Small intestine (tissue), 7 donors: ENCODE results near the gene GUCY1B1. TPM values are rescaled to one million over a fixed set of nuclear protein-coding genes. Genes with fewer than 3 reads are reported as not detected.

ENCODE experiments used
- DNase-seq, 2 donors: peaks; one replicate each; pipeline versions ENCODE4 v3.0.0 to v3.0.0-alpha.2; 2013
- FAIRE-seq: peaks from 2 replicates; lab custom pipeline; 2012; peaks lifted over from hg19 to GRCh38; lab: Jason Lieb, UNC
- H3K27ac ChIP-seq, 3 donors: one replicate each; pipeline ENCODE4 v1.5.1; 2013; ENCODE audit warnings: low read length in 2 of 3, mild to moderate bottlenecking in 2 of 3, control low read depth in 1 of 3, inconsistent platforms in 1 of 3, low read depth in 1 of 3, moderate library complexity in 1 of 3
- H3K27me3 ChIP-seq, 3 donors: one replicate each; pipeline ENCODE4 v1.6.1; 2013; ENCODE audit warnings: low read length in 3 of 3, inconsistent platforms in 1 of 3; ENCODE audit not compliant: control insufficient read depth in 3 of 3, insufficient read depth in 3 of 3
- H3K36me3 ChIP-seq, 3 donors: one replicate each; pipeline ENCODE4 v1.6.1; 2013; ENCODE audit warnings: low read length in 3 of 3, inconsistent platforms in 1 of 3, low read depth in 1 of 3, mild to moderate bottlenecking in 1 of 3, moderate library complexity in 1 of 3; ENCODE audit not compliant: control insufficient read depth in 3 of 3, insufficient read depth in 2 of 3
- H3K4me1 ChIP-seq, 3 donors: one replicate each; pipeline ENCODE4 v1.6.1; 2013; ENCODE audit warnings: low read length in 2 of 3, inconsistent platforms in 1 of 3, low read depth in 1 of 3, mild to moderate bottlenecking in 1 of 3, moderate library complexity in 1 of 3; ENCODE audit not compliant: control insufficient read depth in 3 of 3, insufficient read depth in 2 of 3
- H3K4me3 ChIP-seq, 3 donors: one replicate each; pipeline ENCODE4 v1.5.1; 2013; ENCODE audit warnings: low read length in 3 of 3, control low read depth in 1 of 3, inconsistent platforms in 1 of 3, low read depth in 1 of 3, mild to moderate bottlenecking in 1 of 3, moderate library complexity in 1 of 3
- H3K9me3 ChIP-seq, 2 donors: one replicate each; pipeline ENCODE4 v1.6.1; 2013; ENCODE audit warnings: low read depth in 1 of 2, low read length in 1 of 2; ENCODE audit not compliant: control insufficient read depth in 2 of 2, insufficient read depth in 1 of 2
- WGBS, 3 donors: extraction: QIAGEN DNeasy Blood & Tissue Kit; methylation state at CpG; one replicate each; pipeline ENCODE4 v1.1.7; 2013; 5-methylcytosine and 5-hydroxymethylcytosine counted together
- polyA plus RNA-seq, 4 donors: library from polyadenylated mRNA; stranded (reverse) in 3 of 4; unstranded in 1 of 4; fragments of 200-250 nt in 3 of 4; fragments of 120-200 nt in 1 of 4; gene quantifications; one replicate each; pipeline versions ENCODE4 v1.2.1 to v1.2.3, GENCODE V29; 2013
- donor health status: healthy with polysubstance abuse.
- donor health status: control.
- donor health status: control.
- donor health status: Bipolar disorder and iron deficiency.
- donor health status: healthy.

GUCY1B1 gene
- polyA plus RNA-seq, 4 donors: 0.67 to 8.1 (median 3.2) TPM

DNA sequence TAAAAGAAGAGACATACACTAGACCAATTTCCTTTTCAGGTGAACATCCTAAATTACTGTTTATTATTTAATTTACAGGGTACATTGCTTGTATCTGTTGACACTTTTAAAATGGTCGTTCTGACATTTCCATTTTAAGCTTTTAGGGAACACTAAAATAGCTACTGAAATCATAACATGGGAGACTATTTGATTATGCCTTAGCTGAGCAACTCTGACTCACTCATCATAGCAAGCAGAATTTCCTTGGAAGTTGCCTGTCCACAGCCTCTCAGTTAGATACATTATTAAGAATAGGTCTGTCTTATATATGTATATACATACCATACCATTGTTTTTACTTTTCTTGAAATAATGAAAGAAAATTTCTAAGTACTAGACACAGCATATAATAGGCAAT lies 22.0 kb downstream of the GUCY1B1 start:
- no peak overlapping the region for H3K27ac ChIP-seq

GRCh38 chr4:155781249-155781831 lies 22.5 kb downstream of the GUCY1B1 start:
- Histone ChIP-seq H3K27me3 (no peaks in the 10 kb centered on the region), H3K27ac (no peak overlapping the region), H3K9me3 (no peaks in the 10 kb centered on the region), H3K36me3 (no peaks in the 10 kb centered on the region), H3K4me3 (no peak overlapping the region), H3K4me1 (peaks cover 0 to 9% (median 0%) of the 10 kb centered on the region in 3 donors)
- FAIRE-seq (peak; percentile 81), DNase-seq (no peak)
- WGBS, 3 donors: 86 to 93% (median 90%) methylated on average over 4 of the region's 4 CpGs

More for the DNA sequence above, 22.0 kb downstream of the GUCY1B1 start:
- FAIRE-seq: no peak
- Histone ChIP-seq H3K36me3 (no peaks in the 10 kb centered on the region), H3K4me1 (peaks cover 0 to 9% (median 0%) of the 10 kb centered on the region in 3 donors), H3K27me3 (no peaks in the 10 kb centered on the region), H3K4me3 (no peak overlapping the region), H3K9me3 (no peaks in the 10 kb centered on the region)
- no peak for DNase-seq
- 63 to 77% (median 72%) methylated on average over 1 of the region's 1 CpG for WGBS, 3 donors

GRCh38 chr4:155784637-155785036 lies 25.8 kb downstream of the GUCY1B1 start:
- no peaks in the 10 kb centered on the region for H3K9me3 ChIP-seq
- 18 to 52% (median 27%) methylated on average over 1 of the region's 1 CpG for WGBS, 3 donors
- FAIRE-seq: no peak

GRCh38 chr4:155785828-155786227 lies 27.0 kb downstream of the GUCY1B1 start:
- H3K27ac ChIP-seq: no peak overlapping the region
- FAIRE-seq (no peak), DNase-seq (no peak)
- WGBS, 3 donors: 57 to 76% (median 57%) methylated on average over 1 of the region's 1 CpG
- no peaks in the 10 kb centered on the region for H3K9me3 ChIP-seq
- no peaks in the 10 kb centered on the region for H3K27me3 ChIP-seq
- H3K4me3 ChIP-seq: no peak overlapping the region
- H3K4me1 ChIP-seq: no peaks in the 10 kb centered on the region
- H3K36me3 ChIP-seq: no peaks in the 10 kb centered on the region

More at GRCh38 chr4:155784637-155785036, 25.8 kb downstream of the GUCY1B1 start:
- Histone ChIP-seq H3K4me1 (no peaks in the 10 kb centered on the region), H3K27me3 (no peaks in the 10 kb centered on the region), H3K27ac (no peak overlapping the region), H3K4me3 (no peak overlapping the region), H3K36me3 (no peaks in the 10 kb centered on the region)
- no peak for DNase-seq

GRCh38 chr4:155787113-155787710 lies 28.4 kb downstream of the GUCY1B1 start:
- no peaks in the 10 kb centered on the region for H3K36me3 ChIP-seq
- WGBS, 3 donors: 8 to 14% (median 14%) methylated on average over 5 of the region's 5 CpGs
- no peaks in the 10 kb centered on the region for H3K27me3 ChIP-seq
- DNase-seq: peak; percentile 59 to 63
- no peak overlapping the region for H3K27ac ChIP-seq
- FAIRE-seq: no peak
- no peaks in the 10 kb centered on the region for H3K9me3 ChIP-seq
- H3K4me3 ChIP-seq: no peak overlapping the region
- H3K4me1 ChIP-seq: no peaks in the 10 kb centered on the region

- H3K9me3 ChIP-seq: no peaks in the 10 kb centered on the region
- H3K4me3 ChIP-seq: no peak overlapping the region
- FAIRE-seq (no peak), DNase-seq (no peak)
- H3K27me3 ChIP-seq: no peaks in the 10 kb centered on the region
- WGBS, 3 donors: 56 to 63% (median 56%) methylated on average over 6 of the region's 6 CpGs
- no peaks in the 10 kb centered on the region for H3K36me3 ChIP-seq
- H3K4me1 ChIP-seq: no peaks in the 10 kb centered on the region
- no peak overlapping the region for H3K27ac ChIP-seq
Observed at GRCh38 chr4:155789391-155789790, 30.6 kb downstream of the GUCY1B1 start.

DNA sequence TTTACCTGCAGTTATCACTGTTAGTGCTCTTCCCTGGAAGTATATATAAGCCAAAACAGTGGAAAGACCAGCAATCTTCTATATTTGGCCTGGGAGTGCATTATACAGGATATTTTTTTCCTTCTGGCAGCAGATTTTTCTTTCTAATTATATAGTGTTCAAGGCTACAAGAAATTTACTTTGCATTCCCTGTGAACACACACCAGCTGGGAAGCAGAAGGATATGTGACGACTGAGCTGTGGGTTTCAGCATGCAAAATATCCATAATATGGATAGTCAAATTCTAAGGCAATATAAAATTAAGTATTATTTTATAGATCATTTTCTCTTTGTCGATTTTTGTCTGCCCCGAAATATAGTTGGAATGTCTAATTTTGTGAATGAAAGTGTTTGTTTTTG lies 31.2 kb downstream of the GUCY1B1 start:
- Histone ChIP-seq H3K4me3 (no peak overlapping the region), H3K4me1 (no peaks in the 10 kb centered on the region), H3K27me3 (no peaks in the 10 kb centered on the region), H3K27ac (no peak overlapping the region), H3K36me3 (no peaks in the 10 kb centered on the region), H3K9me3 (no peaks in the 10 kb centered on the region)
- no peak for FAIRE-seq
- DNase-seq: no peak
- WGBS, 3 donors: 71 to 85% (median 72%) methylated on average over 3 of the region's 3 CpGs

DNA sequence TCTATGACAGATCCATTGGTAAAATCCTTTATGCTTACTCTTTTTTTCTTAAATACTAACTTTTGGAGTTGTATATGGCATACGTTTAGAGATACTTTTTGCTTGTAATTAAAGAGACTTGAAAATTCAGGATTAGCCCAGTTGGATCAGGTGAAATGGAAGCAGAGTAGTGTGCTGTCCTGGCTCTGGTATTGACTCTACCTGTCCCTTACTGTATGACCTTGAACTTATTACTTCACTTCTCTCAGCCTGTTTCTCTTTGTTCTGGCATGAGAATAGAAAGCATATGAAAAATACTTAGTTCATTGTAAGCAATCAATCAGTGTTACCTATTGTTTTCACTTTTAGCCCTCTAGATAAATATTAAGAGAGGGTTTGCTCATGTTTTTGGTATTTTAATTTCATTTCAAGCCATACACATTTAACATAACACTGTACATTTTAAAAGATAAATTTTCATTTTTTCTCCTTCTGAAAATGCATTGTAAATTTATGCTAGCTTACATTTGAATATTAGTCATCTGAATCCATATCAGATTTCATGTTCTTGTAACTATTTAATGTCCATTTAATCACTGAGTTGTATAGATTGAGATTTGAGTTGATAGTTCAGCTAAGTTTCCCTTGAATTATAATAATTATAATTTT lies 35.9 kb downstream of the GUCY1B1 start:
- Histone ChIP-seq H3K4me3 (no peak overlapping the region), H3K27me3 (no peaks in the 10 kb centered on the region), H3K4me1 (no peaks in the 10 kb centered on the region), H3K9me3 (no peaks in the 10 kb centered on the region), H3K27ac (no peak overlapping the region), H3K36me3 (peaks cover 0 to 3% (median 0%) of the 10 kb centered on the region in 3 donors)
- FAIRE-seq (peak; percentile 23), DNase-seq (no peak)
- WGBS, 3 donors: 67 to 87% (median 84%) methylated on average over 1 of the region's 1 CpG
